ENCODE measurements around the gene MAD1L1. TPM values are rescaled to one million over a fixed set of nuclear protein-coding genes. Genes with fewer than 3 reads are reported as not detected.
"Not testable (repeated sequence)": the region's sequence is repeated elsewhere in the genome, so short reads cannot be mapped to it uniquely, and the experiment has no call there.

Gene MAD1L1
- polyA plus RNA-seq, 2 donors, result 18.0 to 24.9 TPM

DNA sequence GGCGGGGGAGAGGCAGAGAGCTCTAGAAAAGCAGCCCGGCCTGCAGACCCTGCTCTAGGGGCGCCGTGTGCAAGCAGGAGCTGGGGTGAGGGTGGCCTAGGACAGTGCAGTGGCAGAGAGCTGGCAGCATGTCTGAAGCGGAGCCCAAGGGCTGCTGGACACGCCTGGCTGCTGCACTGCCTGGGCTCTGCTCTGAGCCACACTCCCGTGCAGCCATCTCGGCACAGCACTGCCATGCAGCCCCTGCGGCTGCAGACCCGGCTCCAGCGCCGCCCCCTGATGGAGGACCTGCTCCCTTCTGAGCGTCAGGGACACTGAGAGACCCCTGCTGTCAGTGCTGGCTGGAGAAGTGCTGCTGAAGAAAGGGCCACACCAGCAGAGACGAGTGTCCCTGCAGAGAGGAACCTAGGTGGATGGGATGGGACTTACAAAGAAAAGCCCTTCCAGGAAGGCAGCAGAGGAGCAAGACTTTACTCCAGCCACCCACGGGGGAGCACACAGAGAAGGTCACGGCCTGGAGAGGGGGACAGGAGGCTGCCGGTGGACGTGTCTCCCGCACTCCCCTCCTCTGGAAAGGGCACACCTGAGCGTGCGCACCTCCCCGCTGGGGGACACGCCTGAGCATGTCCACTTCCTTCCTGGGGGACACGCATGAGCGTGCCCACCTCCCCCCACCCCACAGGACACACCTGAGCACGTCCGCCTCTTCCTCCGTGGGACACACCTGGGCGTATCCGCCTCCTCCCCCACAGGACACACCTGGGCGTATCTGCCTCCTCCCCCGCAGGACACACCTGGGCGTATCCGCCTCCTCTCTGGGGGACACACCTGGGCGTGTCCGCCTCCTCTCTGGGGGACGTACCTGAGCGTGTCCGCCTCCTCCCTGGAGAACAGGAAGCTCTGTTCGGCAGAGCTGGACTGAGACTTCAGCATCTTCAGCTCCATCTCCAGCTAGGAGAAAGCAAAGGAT lies 252.9 kb downstream of the MAD1L1 start:
- no peaks in the 10 kb centered on the region for H3K4me1 ChIP-seq (ENCODE audit: control insufficient read depth in 2 of 2, insufficient read depth in 2 of 2, low read length in 1 of 2)
- 81% methylated on average over 38 to 40 of the region's 40 CpGs for WGBS, 2 donors
- peaks cover 2% of the 10 kb centered on the region in 2 donors for H3K9me3 ChIP-seq (ENCODE audit: control insufficient read depth in 2 of 2, insufficient read depth in 1 of 2, low read depth in 1 of 2, low read length in 1 of 2)
- no peak overlapping the region for H3K27ac ChIP-seq (ENCODE audit: low read depth in 2 of 2, low read length in 1 of 2)
- H3K36me3 ChIP-seq (ENCODE audit: control insufficient read depth in 2 of 2, insufficient read depth in 2 of 2, low read length in 1 of 2), result peaks cover 0 to 17% of the 10 kb centered on the region in 2 donors
- no peak overlapping the region for H3K4me3 ChIP-seq (ENCODE audit: low read depth in 1 of 2, low read length in 2 of 2)
- H3K27me3 ChIP-seq (ENCODE audit: control insufficient read depth in 1 of 2, insufficient read depth in 2 of 2, low read length in 2 of 2), result no peaks in the 10 kb centered on the region

DNA sequence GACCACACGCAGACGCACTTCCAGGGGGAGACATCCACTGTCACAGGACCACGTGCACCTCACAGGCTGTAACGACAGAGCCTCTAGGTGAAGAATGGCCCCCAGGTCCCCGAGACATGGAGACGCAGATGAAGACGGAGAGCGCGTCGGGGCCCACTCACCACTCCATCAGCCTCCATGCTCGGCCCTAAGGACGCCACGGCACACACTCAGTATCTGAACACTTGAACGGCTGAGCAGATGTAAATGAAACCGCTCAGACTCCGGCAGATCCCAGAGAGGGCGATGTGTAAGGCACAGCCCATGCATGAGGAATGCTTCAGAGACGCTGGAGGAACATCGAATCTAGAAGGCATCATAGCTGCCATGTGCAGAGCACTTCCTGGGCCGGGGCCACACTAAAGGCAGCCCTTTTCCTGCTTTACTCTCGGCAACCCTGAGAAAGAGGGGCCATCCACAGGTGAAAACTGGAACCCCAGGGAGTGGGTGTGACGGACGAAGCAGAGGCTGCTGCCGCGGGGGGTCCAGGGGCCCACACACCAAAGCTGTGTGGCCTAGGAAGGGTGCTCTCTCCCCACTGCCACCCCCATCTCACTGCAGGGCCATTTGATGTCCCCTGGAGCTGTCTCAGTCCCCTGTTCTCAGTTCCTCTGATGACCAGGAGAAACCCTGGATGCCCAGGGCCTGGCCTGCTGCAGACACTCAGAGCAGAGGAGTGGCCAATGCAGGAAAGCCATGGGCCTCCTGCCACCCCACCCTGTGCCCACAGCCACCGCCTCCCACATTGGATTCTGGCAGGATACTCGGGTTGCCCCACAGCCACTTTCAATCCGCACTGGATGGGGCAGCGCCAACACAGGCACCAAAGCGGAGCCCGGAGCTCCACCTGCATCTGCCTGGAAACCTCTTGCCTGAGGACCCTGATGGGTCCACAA lies 253.8 kb downstream of the MAD1L1 start:
- H3K4me1 ChIP-seq (ENCODE audit: control insufficient read depth in 2 of 2, insufficient read depth in 2 of 2, low read length in 1 of 2), result no peaks in the 10 kb centered on the region
- WGBS, 2 donors, result 92 to 95% methylated on average over 31 of the region's 31 CpGs
- H3K27me3 ChIP-seq (ENCODE audit: control insufficient read depth in 1 of 2, insufficient read depth in 2 of 2, low read length in 2 of 2), result no peaks in the 10 kb centered on the region
- peaks cover 2% of the 10 kb centered on the region in 2 donors for H3K9me3 ChIP-seq (ENCODE audit: control insufficient read depth in 2 of 2, insufficient read depth in 1 of 2, low read depth in 1 of 2, low read length in 1 of 2)
- H3K4me3 ChIP-seq (ENCODE audit: low read depth in 1 of 2, low read length in 2 of 2), result no peak overlapping the region
- H3K27ac ChIP-seq (ENCODE audit: low read depth in 2 of 2, low read length in 1 of 2), result no peak overlapping the region
- peaks cover 0 to 18% of the 10 kb centered on the region in 2 donors for H3K36me3 ChIP-seq (ENCODE audit: control insufficient read depth in 2 of 2, insufficient read depth in 2 of 2, low read length in 1 of 2)

DNA sequence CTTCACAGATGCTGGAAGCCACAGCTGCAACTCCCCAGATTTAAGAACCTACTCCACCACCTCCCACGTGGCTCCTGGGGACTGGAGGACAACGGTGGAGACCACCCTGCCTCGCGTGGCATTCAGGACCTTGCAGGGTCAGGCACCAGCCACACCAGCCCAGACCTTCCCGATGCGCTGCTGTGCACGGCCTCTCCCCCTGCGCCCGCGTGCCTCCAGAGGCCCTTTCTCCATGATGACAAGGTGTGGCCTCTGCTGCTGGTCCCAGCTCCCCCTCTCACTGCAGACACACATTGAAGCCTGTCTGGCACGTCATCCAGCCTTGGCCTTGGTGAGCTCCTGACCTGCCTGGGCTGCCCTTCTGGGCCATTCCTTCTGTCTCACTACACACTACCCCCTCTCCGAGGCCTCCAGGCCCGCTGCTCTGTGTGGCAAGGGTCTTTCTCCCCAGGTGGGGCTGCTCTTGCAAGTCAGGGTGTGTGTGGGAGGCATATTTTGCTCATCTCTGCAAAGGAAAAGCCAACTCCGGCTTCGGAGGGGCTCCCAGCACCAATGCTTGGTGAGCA lies 254.8 kb downstream of the MAD1L1 start:
- H3K4me1 ChIP-seq (ENCODE audit: control insufficient read depth in 2 of 2, insufficient read depth in 2 of 2, low read length in 1 of 2), result no peaks in the 10 kb centered on the region
- H3K27ac ChIP-seq (ENCODE audit: low read depth in 2 of 2, low read length in 1 of 2), result no peak overlapping the region
- peaks cover 2% of the 10 kb centered on the region in 2 donors for H3K9me3 ChIP-seq (ENCODE audit: control insufficient read depth in 2 of 2, insufficient read depth in 1 of 2, low read depth in 1 of 2, low read length in 1 of 2)
- H3K36me3 ChIP-seq (ENCODE audit: control insufficient read depth in 2 of 2, insufficient read depth in 2 of 2, low read length in 1 of 2), result peaks cover 0 to 18% of the 10 kb centered on the region in 2 donors
- H3K4me3 ChIP-seq (ENCODE audit: low read depth in 1 of 2, low read length in 2 of 2), result no peak overlapping the region
- WGBS, 2 donors, result 93 to 98% methylated on average over 15 of the region's 15 CpGs
- H3K27me3 ChIP-seq (ENCODE audit: control insufficient read depth in 1 of 2, insufficient read depth in 2 of 2, low read length in 2 of 2), result no peaks in the 10 kb centered on the region

DNA sequence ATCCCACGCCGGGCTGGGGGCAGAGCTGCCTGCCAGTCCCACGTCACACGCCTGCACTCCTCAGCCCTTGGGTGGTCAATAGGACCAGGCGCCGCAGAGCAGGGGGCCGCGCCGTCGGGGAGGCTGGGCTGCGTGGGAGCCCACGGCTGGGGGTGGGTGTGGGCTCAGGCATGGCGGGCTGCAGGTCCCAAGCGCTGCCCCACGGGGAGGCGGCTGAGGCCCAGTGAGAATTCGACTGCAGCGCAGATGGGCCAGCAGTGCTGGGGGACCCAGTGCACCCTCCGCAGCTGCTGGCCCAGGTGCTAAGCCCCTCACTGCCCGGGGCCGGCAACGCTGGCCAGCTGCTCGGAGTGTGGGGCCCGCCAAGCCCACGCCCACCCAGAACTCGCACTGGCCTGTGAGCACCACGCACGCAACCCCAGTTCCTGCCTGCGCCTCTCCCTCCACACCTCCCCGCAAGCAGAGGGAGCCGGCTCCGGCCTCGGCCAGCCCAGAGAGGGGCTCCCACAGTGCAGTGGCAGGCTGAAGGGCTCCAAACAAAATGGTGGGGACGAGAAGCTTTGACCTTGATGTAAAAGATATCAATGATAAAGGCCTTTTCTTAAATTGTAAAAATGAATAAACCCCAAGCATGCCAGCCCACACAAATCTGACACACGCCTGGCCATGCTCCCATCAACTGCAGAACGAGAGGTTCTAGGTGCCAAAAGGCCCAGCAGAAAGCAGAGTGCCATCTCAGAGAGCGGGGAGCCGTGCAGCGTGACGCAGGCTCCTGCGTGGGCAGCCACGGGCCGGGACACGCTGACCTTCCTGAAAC lies 255.5 kb downstream of the MAD1L1 start:
- 94 to 96% methylated on average over 44 of the region's 44 CpGs for WGBS, 2 donors
- peaks cover 0 to 18% of the 10 kb centered on the region in 2 donors for H3K36me3 ChIP-seq (ENCODE audit: control insufficient read depth in 2 of 2, insufficient read depth in 2 of 2, low read length in 1 of 2)

DNA sequence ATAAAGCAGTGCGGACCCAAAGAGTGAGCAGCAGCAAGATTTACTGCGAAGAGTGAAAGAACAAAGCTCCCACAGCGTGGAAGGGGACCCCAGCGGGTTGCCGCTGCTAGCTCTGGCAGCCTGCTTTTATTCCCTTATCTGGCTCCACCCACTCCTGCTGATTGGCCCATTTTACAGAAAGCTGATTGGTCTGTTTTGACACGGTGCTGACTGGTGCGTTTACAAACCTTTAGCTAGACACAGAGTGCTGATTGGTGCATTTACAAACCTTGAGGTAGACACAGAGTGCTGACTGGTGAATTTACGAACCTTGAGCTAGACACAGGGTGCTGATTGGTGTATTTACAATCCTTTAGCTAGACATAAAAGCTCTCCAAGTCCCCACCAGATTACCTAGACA lies 256.2 kb downstream of the MAD1L1 start:
- H3K27ac ChIP-seq (ENCODE audit: low read depth in 2 of 2, low read length in 1 of 2); H3K4me1 ChIP-seq (ENCODE audit: control insufficient read depth in 2 of 2, insufficient read depth in 2 of 2, low read length in 1 of 2); H3K27me3 ChIP-seq (ENCODE audit: control insufficient read depth in 1 of 2, insufficient read depth in 2 of 2, low read length in 2 of 2); H3K4me3 ChIP-seq (ENCODE audit: low read depth in 1 of 2, low read length in 2 of 2); H3K9me3 ChIP-seq (ENCODE audit: control insufficient read depth in 2 of 2, insufficient read depth in 1 of 2, low read depth in 1 of 2, low read length in 1 of 2): not testable (repeated sequence)
- peaks cover 0 to 18% of the 10 kb centered on the region in 2 donors for H3K36me3 ChIP-seq (ENCODE audit: control insufficient read depth in 2 of 2, insufficient read depth in 2 of 2, low read length in 1 of 2)
- 94 to 96% methylated on average over 8 of the region's 8 CpGs for WGBS, 2 donors

More for the DNA sequence above, 255.5 kb downstream of the MAD1L1 start:
- Histone ChIP-seq H3K27me3 (ENCODE audit: control insufficient read depth in 1 of 2, insufficient read depth in 2 of 2, low read length in 2 of 2) (no peaks in the 10 kb centered on the region), H3K4me1 (ENCODE audit: control insufficient read depth in 2 of 2, insufficient read depth in 2 of 2, low read length in 1 of 2) (no peaks in the 10 kb centered on the region), H3K4me3 (ENCODE audit: low read depth in 1 of 2, low read length in 2 of 2) (no peak overlapping the region), H3K27ac (ENCODE audit: low read depth in 2 of 2, low read length in 1 of 2) (no peak overlapping the region), H3K9me3 (ENCODE audit: control insufficient read depth in 2 of 2, insufficient read depth in 1 of 2, low read depth in 1 of 2, low read length in 1 of 2) (peaks cover 2% of the 10 kb centered on the region in 2 donors)

DNA sequence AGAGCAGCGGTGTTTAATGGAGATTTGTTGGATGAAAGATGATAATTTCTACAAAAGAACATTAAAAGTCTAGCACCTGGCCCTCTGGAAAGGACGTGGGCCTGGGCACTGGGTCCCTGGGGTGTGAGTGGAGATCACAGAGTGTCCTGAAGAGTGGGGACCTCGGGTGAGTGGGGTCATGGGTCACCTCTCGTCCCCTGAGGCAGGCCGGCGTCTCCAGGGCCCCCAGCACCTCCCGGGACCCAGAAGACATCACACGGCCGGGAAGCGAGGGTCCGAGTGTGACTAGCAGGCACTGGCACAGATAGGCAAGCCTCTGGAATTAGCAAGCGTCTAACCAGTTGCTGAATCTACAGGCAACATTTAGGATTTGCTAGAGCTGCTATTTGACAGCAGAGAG lies 257.2 kb downstream of the MAD1L1 start:
- H3K27me3 ChIP-seq (ENCODE audit: control insufficient read depth in 1 of 2, insufficient read depth in 2 of 2, low read length in 2 of 2), result no peaks in the 10 kb centered on the region
- no peak overlapping the region for H3K4me3 ChIP-seq (ENCODE audit: low read depth in 1 of 2, low read length in 2 of 2)
- H3K27ac ChIP-seq (ENCODE audit: low read depth in 2 of 2, low read length in 1 of 2), result no peak overlapping the region
- 90 to 92% methylated on average over 12 of the region's 12 CpGs for WGBS, 2 donors
- H3K9me3 ChIP-seq (ENCODE audit: control insufficient read depth in 2 of 2, insufficient read depth in 1 of 2, low read depth in 1 of 2, low read length in 1 of 2), result peaks cover 2% of the 10 kb centered on the region in 2 donors
- H3K4me1 ChIP-seq (ENCODE audit: control insufficient read depth in 2 of 2, insufficient read depth in 2 of 2, low read length in 1 of 2), result no peaks in the 10 kb centered on the region
- peaks cover 0 to 18% of the 10 kb centered on the region in 2 donors for H3K36me3 ChIP-seq (ENCODE audit: control insufficient read depth in 2 of 2, insufficient read depth in 2 of 2, low read length in 1 of 2)

DNA sequence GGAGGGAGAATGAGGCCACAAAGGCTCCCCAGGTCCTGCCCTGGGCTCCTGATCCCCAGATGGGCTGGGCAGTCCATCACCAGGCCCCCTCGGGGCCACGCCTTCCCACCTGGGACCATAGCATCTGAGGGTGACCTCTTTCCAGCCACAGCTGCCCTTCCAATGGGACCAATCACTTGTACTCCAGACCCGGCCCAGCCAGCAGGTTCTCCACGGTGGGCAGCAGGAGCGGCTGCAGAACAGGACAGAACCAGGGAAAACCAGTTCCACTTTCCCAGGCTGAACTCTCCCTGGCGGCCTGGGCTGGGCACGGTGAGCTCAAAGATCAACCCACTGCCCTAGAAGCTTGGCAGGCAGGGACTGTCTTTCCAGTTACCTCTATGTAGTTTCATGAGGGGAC lies 257.6 kb downstream of the MAD1L1 start:
- WGBS, 2 donors, result 85 to 90% methylated on average over 7 of the region's 7 CpGs
- Histone ChIP-seq H3K27me3 (ENCODE audit: control insufficient read depth in 1 of 2, insufficient read depth in 2 of 2, low read length in 2 of 2) (no peaks in the 10 kb centered on the region), H3K9me3 (ENCODE audit: control insufficient read depth in 2 of 2, insufficient read depth in 1 of 2, low read depth in 1 of 2, low read length in 1 of 2) (peaks cover 2% of the 10 kb centered on the region in 2 donors), H3K36me3 (ENCODE audit: control insufficient read depth in 2 of 2, insufficient read depth in 2 of 2, low read length in 1 of 2) (peaks cover 0 to 16% of the 10 kb centered on the region in 2 donors), H3K4me1 (ENCODE audit: control insufficient read depth in 2 of 2, insufficient read depth in 2 of 2, low read length in 1 of 2) (no peaks in the 10 kb centered on the region), H3K4me3 (ENCODE audit: low read depth in 1 of 2, low read length in 2 of 2) (no peak overlapping the region), H3K27ac (ENCODE audit: low read depth in 2 of 2, low read length in 1 of 2) (no peak overlapping the region)

DNA sequence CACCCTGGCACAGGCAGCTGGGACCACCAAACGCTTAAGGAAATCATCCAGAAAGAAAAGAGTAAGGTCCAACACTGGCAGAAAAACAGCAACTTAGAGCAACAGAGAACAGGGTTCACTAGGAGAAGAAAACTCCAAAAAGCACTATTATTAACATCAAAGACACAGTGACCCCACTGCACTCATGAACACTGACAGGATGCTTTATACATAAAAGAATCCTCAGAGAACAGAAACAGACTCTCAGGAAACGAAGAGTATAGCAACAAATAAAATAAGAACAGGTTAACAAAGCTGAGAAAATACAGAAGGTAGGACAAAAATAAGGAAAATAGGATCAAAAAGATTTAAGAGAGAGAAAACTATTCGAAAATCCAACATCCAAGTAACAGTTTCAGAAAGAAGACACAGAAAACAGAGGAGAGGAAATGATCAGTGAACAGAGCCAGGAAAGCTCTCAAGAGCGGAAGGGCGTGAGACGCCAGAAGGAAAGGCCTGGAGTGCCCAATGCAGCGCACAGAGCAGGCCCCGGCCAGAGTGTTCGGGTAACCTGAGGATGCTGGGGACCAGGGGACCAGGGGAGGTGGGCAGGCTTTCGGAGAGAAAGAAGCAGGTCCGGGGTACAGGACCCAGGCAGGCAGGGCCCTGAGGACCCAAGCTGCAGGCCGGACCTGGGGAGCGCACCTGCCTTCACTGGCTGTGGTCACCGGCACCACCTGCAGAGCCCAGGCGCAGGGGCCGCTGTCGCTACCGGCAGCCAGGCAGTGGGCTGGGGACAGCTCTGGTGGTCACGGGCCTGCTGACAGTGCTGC lies 258.2 kb downstream of the MAD1L1 start:
- Histone ChIP-seq H3K4me3 (ENCODE audit: low read depth in 1 of 2, low read length in 2 of 2) (no peak overlapping the region), H3K27me3 (ENCODE audit: control insufficient read depth in 1 of 2, insufficient read depth in 2 of 2, low read length in 2 of 2) (no peaks in the 10 kb centered on the region), H3K36me3 (ENCODE audit: control insufficient read depth in 2 of 2, insufficient read depth in 2 of 2, low read length in 1 of 2) (peaks cover 0 to 11% of the 10 kb centered on the region in 2 donors), H3K27ac (ENCODE audit: low read depth in 2 of 2, low read length in 1 of 2) (no peak overlapping the region), H3K4me1 (ENCODE audit: control insufficient read depth in 2 of 2, insufficient read depth in 2 of 2, low read length in 1 of 2) (no peaks in the 10 kb centered on the region), H3K9me3 (ENCODE audit: control insufficient read depth in 2 of 2, insufficient read depth in 1 of 2, low read depth in 1 of 2, low read length in 1 of 2) (peaks cover 2% of the 10 kb centered on the region in 2 donors)
- WGBS, 2 donors, result 81 to 86% methylated on average over 19 of the region's 19 CpGs

Measured in esophagus (tissue), 2 donors.